Activated effector memory CD4-positive, alpha-beta T cell treated with anti-CD3 and anti-CD28 coated beads, Interleukin-2, amount 50 U/mL, for 16 hours (primary cell): ENCODE measurements around the gene KLK13.

Experiments
- DNase-seq: peaks from one replicate; pipeline ENCODE4 v3.0.0-alpha.2; 2020

The KLK13 gene

GRCh38 chr19:51064534-51065220 is at the start of gene KLK13:
Gene KLK13 (minus strand): TSS chr19:51065092. CDS start chr19:51065067, 25 bp downstream.
- DNase-seq, result no peak

GRCh38 chr19:51114087-51114729 is 49.3 kb upstream of the KLK13 start:
- no peak for DNase-seq

- DNase-seq, result no peak
Measured at GRCh38 chr19:51111606-51112005, 46.7 kb upstream of the KLK13 start.

GRCh38 chr19:51110666-51110971 is 45.7 kb upstream of the KLK13 start:
- DNase-seq, result no peak

GRCh38 chr19:51108805-51109146 is 43.9 kb upstream of the KLK13 start:
- no peak for DNase-seq

GRCh38 chr19:51108066-51108804 is 43.3 kb upstream of the KLK13 start, which contains the start of gene CTU1:
Gene CTU1 (minus strand): TSS chr19:51108409. CDS start chr19:51104569, 3,840 bp downstream.
- peak; percentile 100 for DNase-seq

- no peak for DNase-seq
Measured at GRCh38 chr19:51107406-51108065, 42.6 kb upstream of the KLK13 start.

- no peak for DNase-seq
Measured at GRCh38 chr19:51103926-51104341, 39.0 kb upstream of the KLK13 start.

- DNase-seq, result no peak
Measured at GRCh38 chr19:51102991-51103390, 38.1 kb upstream of the KLK13 start.

GRCh38 chr19:51101171-51101865 is 36.4 kb upstream of the KLK13 start:
- DNase-seq, result no peak

- no peak for DNase-seq
Measured at GRCh38 chr19:51100601-51101000, 35.7 kb upstream of the KLK13 start.

- DNase-seq, result no peak
Measured at GRCh38 chr19:51099047-51099382, 34.1 kb upstream of the KLK13 start.

GRCh38 chr19:51098365-51099046 is 33.6 kb upstream of the KLK13 start:
- DNase-seq, result peak; percentile 71

- DNase-seq, result no peak
Measured at GRCh38 chr19:51097796-51098195, 32.9 kb upstream of the KLK13 start.

GRCh38 chr19:51097166-51097738 is 32.4 kb upstream of the KLK13 start:
- peak; percentile 90 for DNase-seq

GRCh38 chr19:51096473-51097165 is 31.7 kb upstream of the KLK13 start:
- DNase-seq, result no peak

- peak; percentile 75 for DNase-seq
Measured at GRCh38 chr19:51094696-51095279, 29.9 kb upstream of the KLK13 start.

GRCh38 chr19:51093510-51094345 is 28.8 kb upstream of the KLK13 start:
- no peak for DNase-seq

- DNase-seq, result no peak
Measured at GRCh38 chr19:51093101-51093500, 28.2 kb upstream of the KLK13 start.
